Esophagus squamous epithelium (tissue), 4 donors: ENCODE measurements around the gene KIR3DL1.
"Not testable (repeated sequence)": the region's sequence is repeated elsewhere in the genome, so short reads cannot be mapped to it uniquely, and the experiment has no call there.

ENCODE experiments used
- POLR2A ChIP-seq, 4 donors: fragments of 450-650 bp; IDR thresholded peaks; one replicate each; pipeline ENCODE4 v1.6.1; 2017; ENCODE audit warnings: antibody characterized with exemption in 4 of 4, mild to moderate bottlenecking in 4 of 4, moderate library complexity in 3 of 4
- TF ChIP-seq, protein P1 (sequence below), 6 experiments: fragments of 450-650 bp in 4 of 6; fragments of 200-600 bp in 2 of 6; sonication (generic) in 2 of 6; IDR thresholded peaks; one replicate each; pipeline ENCODE4 v1.5.1; 2016 to 2019; ENCODE audit warnings: antibody characterized with exemption in 6 of 6, mild to moderate bottlenecking in 4 of 6, moderate library complexity in 4 of 6

GRCh38 chr19:54855241-54855640 lies 39.0 kb downstream of the KIR3DL1 start:
- TF ChIP-seq POLR2A (IDR thresholded peaks at IDR 0.05), result not testable (repeated sequence)
- TF ChIP-seq, protein P1, sequence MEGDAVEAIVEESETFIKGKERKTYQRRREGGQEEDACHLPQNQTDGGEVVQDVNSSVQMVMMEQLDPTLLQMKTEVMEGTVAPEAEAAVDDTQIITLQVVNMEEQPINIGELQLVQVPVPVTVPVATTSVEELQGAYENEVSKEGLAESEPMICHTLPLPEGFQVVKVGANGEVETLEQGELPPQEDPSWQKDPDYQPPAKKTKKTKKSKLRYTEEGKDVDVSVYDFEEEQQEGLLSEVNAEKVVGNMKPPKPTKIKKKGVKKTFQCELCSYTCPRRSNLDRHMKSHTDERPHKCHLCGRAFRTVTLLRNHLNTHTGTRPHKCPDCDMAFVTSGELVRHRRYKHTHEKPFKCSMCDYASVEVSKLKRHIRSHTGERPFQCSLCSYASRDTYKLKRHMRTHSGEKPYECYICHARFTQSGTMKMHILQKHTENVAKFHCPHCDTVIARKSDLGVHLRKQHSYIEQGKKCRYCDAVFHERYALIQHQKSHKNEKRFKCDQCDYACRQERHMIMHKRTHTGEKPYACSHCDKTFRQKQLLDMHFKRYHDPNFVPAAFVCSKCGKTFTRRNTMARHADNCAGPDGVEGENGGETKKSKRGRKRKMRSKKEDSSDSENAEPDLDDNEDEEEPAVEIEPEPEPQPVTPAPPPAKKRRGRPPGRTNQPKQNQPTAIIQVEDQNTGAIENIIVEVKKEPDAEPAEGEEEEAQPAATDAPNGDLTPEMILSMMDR (IDR thresholded peaks at IDR 0.05), result not testable (repeated sequence)
